ENCODE data around the gene BMPR1B.

The BMPR1B gene

GRCh38 chr4:94960708-94961107, 203.0 kb downstream of the BMPR1B start:
- no peak for DNase-seq (ENCODE audit: low spot score)

GRCh38 chr4:94961420-94961819, 203.7 kb downstream of the BMPR1B start:
- no peak for DNase-seq (ENCODE audit: low spot score)

GRCh38 chr4:94962484-94962883, 204.7 kb downstream of the BMPR1B start:
- DNase-seq (ENCODE audit: low spot score) = no peak

- DNase-seq (ENCODE audit: low spot score) = no peak
Measured at GRCh38 chr4:94965852-94966251, 208.1 kb downstream of the BMPR1B start.

GRCh38 chr4:94968493-94968892, 210.7 kb downstream of the BMPR1B start:
- no peak for DNase-seq (ENCODE audit: low spot score)

- no peak for DNase-seq (ENCODE audit: low spot score)
Measured at GRCh38 chr4:94970650-94971049, 212.9 kb downstream of the BMPR1B start.

GRCh38 chr4:94974773-94975172, 217.0 kb downstream of the BMPR1B start:
- peak; percentile 40 for DNase-seq (ENCODE audit: low spot score)

GRCh38 chr4:94976371-94977011, 218.7 kb downstream of the BMPR1B start:
- peak; percentile 54 for DNase-seq (ENCODE audit: low spot score)

- DNase-seq (ENCODE audit: low spot score) = no peak
Measured at GRCh38 chr4:94978904-94979303, 221.1 kb downstream of the BMPR1B start.

- peak; percentile 18 for DNase-seq (ENCODE audit: low spot score)
Measured at GRCh38 chr4:94979621-94980020, 221.9 kb downstream of the BMPR1B start.

GRCh38 chr4:94995684-94996394, 238.1 kb downstream of the BMPR1B start:
- DNase-seq (ENCODE audit: low spot score) = peak; percentile 29

- DNase-seq (ENCODE audit: low spot score) = no peak
Measured at GRCh38 chr4:95000076-95000648, 242.4 kb downstream of the BMPR1B start.

- no peak for DNase-seq (ENCODE audit: low spot score)
Measured at GRCh38 chr4:95004912-95005311, 247.2 kb downstream of the BMPR1B start.

GRCh38 chr4:95007998-95008397, 250.2 kb downstream of the BMPR1B start:
- DNase-seq (ENCODE audit: low spot score) = no peak

- DNase-seq (ENCODE audit: low spot score) = no peak
Measured at GRCh38 chr4:95013236-95013635, 255.5 kb downstream of the BMPR1B start.

- no peak for DNase-seq (ENCODE audit: low spot score)
Measured at GRCh38 chr4:95014068-95014467, 256.3 kb downstream of the BMPR1B start.

- no peak for DNase-seq (ENCODE audit: low spot score)
Measured at GRCh38 chr4:95017305-95018064, 259.7 kb downstream of the BMPR1B start.

GRCh38 chr4:95018785-95019184, 261.0 kb downstream of the BMPR1B start:
- DNase-seq (ENCODE audit: low spot score) = no peak

- DNase-seq (ENCODE audit: low spot score) = no peak
Measured at GRCh38 chr4:95020521-95020920, 262.8 kb downstream of the BMPR1B start.

- DNase-seq (ENCODE audit: low spot score) = no peak
Measured at GRCh38 chr4:95021099-95021498, 263.3 kb downstream of the BMPR1B start.

- no peak for DNase-seq (ENCODE audit: low spot score)
Measured at GRCh38 chr4:95023110-95023509, 265.4 kb downstream of the BMPR1B start.

- DNase-seq (ENCODE audit: low spot score) = no peak
Measured at GRCh38 chr4:95027905-95028618, 270.3 kb downstream of the BMPR1B start.
